Skeletal muscle tissue (tissue), 4 donors: Measurements from ENCODE around the gene CASQ2. TPM values are rescaled to one million over a fixed set of nuclear protein-coding genes. Genes with fewer than 3 reads are reported as not detected.

Experiments used
- H3K27ac ChIP-seq: one replicate; pipeline ENCODE4 v1.7.0; 2013; ENCODE audit warnings: mild to moderate bottlenecking, low read depth, low read length, inconsistent platforms
- H3K27me3 ChIP-seq, 3 donors: one replicate each; pipeline ENCODE4 v1.7.0; 2013; ENCODE audit warnings: low read length in 3 of 3; ENCODE audit not compliant: control insufficient read depth in 3 of 3, insufficient read depth in 3 of 3
- H3K36me3 ChIP-seq, 3 donors: one replicate each; pipeline ENCODE4 v1.7.0; 2013; ENCODE audit warnings: low read length in 3 of 3; ENCODE audit not compliant: control insufficient read depth in 3 of 3, insufficient read depth in 3 of 3
- H3K4me1 ChIP-seq, 3 donors: one replicate each; pipeline ENCODE4 v1.7.0; 2013; ENCODE audit warnings: low read length in 3 of 3, mild to moderate bottlenecking in 3 of 3; ENCODE audit not compliant: control insufficient read depth in 3 of 3, insufficient read depth in 3 of 3
- H3K4me3 ChIP-seq, 3 donors: one replicate each; pipeline ENCODE4 v1.7.0; 2013; ENCODE audit warnings: low read length in 3 of 3
- H3K9ac ChIP-seq, 3 donors: one replicate each; pipeline ENCODE4 v1.7.0; 2013; ENCODE audit warnings: low read length in 3 of 3, mild to moderate bottlenecking in 3 of 3, moderate library complexity in 2 of 3, low read depth in 1 of 3
- H3K9me3 ChIP-seq, 3 donors: one replicate each; pipeline ENCODE4 v1.7.0; 2013; ENCODE audit warnings: low read length in 3 of 3; ENCODE audit not compliant: control insufficient read depth in 3 of 3
- total RNA-seq: library from RNA; depleted of rRNA; stranded (reverse); fragments of >200 nt; gene quantifications from one replicate; pipeline ENCODE4 v1.2.3, GENCODE V29; 2014
- donor health status: Osteomylitis.

CASQ2 gene
- total RNA-seq, 1 donor from 2014 or later: 416 TPM

DNA sequence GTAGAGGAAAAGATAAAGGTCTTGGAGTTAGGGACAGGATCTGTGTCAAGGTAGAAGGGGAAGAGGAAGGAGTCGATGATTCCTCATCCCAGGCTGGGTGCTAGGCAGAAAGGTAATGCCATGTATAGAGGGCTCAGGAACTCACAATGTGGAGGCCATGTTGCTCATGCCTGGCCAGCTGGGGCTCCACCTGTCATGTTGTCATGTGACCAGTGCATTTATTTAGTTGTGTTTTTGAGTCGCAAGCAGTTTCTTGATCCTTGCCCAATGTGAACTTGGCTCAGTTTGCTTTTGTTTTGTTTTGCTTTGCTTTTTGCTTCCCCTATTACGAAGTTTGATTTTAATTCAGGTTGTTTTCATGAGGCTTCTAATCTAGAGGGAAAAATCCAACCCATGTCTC lies 5.7 kb downstream of the CASQ2 start:
- Histone ChIP-seq H3K4me1 (peaks cover 25 to 52% (median 35%) of the 10 kb centered on the region in 3 donors), H3K9me3 (no peaks in the 10 kb centered on the region), H3K27me3 (no peaks in the 10 kb centered on the region), H3K4me3 (no peak overlapping the region), H3K27ac (no peak overlapping the region), H3K36me3 (peaks cover 0 to 2% (median 0%) of the 10 kb centered on the region in 3 donors), H3K9ac (no peak overlapping the region)

GRCh38 chr1:115761601-115762302 lies 6.8 kb downstream of the CASQ2 start:
- Histone ChIP-seq H3K9ac (no peak overlapping the region), H3K9me3 (no peaks in the 10 kb centered on the region), H3K4me3 (no peak overlapping the region), H3K27me3 (no peaks in the 10 kb centered on the region), H3K27ac (peak overlapping the region; percentile 3), H3K4me1 (peaks cover 34 to 60% (median 45%) of the 10 kb centered on the region in 3 donors), H3K36me3 (peaks cover 0 to 2% (median 0%) of the 10 kb centered on the region in 3 donors)

- H3K4me3 ChIP-seq: no peak overlapping the region
- no peaks in the 10 kb centered on the region for H3K27me3 ChIP-seq
- peaks cover 0 to 2% (median 0%) of the 10 kb centered on the region in 3 donors for H3K36me3 ChIP-seq
- H3K4me1 ChIP-seq: peaks cover 52 to 61% (median 55%) of the 10 kb centered on the region in 3 donors
- H3K27ac ChIP-seq: peak overlapping the region; percentile 77
- no peak overlapping the region for H3K9ac ChIP-seq
- no peaks in the 10 kb centered on the region for H3K9me3 ChIP-seq
Measured at GRCh38 chr1:115757856-115758255, 10.7 kb downstream of the CASQ2 start.

DNA sequence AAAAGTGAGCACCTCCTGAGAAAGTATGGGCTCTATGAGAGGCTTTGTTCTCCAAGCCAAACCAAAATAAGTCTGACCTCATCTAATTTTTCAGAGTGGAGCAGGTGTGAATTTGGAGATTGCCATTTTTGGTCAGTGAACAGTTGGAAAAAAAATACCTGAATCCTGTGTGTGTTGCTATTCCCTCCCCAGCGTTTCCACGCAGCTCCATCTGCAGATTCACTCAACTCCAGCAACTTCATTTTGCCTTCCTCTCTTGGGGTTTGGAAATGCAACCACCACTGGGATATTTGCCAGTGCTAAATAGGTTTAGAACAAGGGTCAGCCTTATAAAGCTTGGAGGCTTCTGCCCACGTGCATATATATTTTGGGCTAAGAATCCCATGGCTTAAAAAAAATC lies 11.2 kb downstream of the CASQ2 start:
- peak overlapping the region; percentile 77 for H3K27ac ChIP-seq
- H3K9me3 ChIP-seq: no peaks in the 10 kb centered on the region
- H3K4me1 ChIP-seq: peaks cover 54 to 67% (median 55%) of the 10 kb centered on the region in 3 donors
- peak overlapping the region in 1 of 3 donors; percentile 18 for H3K4me3 ChIP-seq
- H3K27me3 ChIP-seq: no peaks in the 10 kb centered on the region
- peak overlapping the region; percentile 14 to 26 (median 23) for H3K9ac ChIP-seq
- peaks cover 0 to 2% (median 0%) of the 10 kb centered on the region in 3 donors for H3K36me3 ChIP-seq

GRCh38 chr1:115755456-115756370 lies 12.8 kb downstream of the CASQ2 start:
- no peaks in the 10 kb centered on the region for H3K27me3 ChIP-seq
- H3K36me3 ChIP-seq: peaks cover 0 to 2% (median 0%) of the 10 kb centered on the region in 3 donors
- H3K27ac ChIP-seq: peak overlapping the region; percentile 94
- peaks cover 60 to 68% (median 67%) of the 10 kb centered on the region in 3 donors for H3K4me1 ChIP-seq
- H3K9ac ChIP-seq: peak overlapping the region in 2 of 3 donors; percentile 63 to 71
- H3K9me3 ChIP-seq: no peaks in the 10 kb centered on the region
- no peak overlapping the region for H3K4me3 ChIP-seq

- H3K9me3 ChIP-seq: no peaks in the 10 kb centered on the region
- peak overlapping the region in 2 of 3 donors; percentile 9 to 33 for H3K4me3 ChIP-seq
Measured at GRCh38 chr1:115753830-115754229, 14.7 kb downstream of the CASQ2 start.

DNA sequence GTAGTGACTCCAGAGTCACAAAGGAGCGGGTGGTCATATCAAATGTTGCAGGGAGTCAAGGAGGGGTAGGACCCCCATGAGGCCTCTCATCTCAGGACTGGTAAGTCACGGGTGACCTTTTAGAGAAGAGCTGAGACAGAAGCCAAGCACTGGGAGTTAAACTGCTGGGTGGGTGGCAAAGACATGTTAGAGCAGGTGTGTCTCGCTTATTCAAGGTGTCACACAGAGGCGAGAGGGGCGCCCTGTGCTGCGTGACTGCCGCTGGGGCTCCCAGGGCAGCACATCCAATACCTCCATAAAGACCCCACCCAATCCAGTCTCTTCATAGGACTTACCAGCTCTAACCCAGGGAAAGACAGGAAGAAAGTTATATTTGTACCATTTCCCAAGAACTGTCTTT lies 15.2 kb downstream of the CASQ2 start:
- H3K36me3 ChIP-seq: no peaks in the 10 kb centered on the region
- H3K9me3 ChIP-seq: no peaks in the 10 kb centered on the region
- H3K27ac ChIP-seq: peak overlapping the region; percentile 94
- no peaks in the 10 kb centered on the region for H3K27me3 ChIP-seq
- H3K4me3 ChIP-seq: peak overlapping the region in 2 of 3 donors; percentile 33 to 52
- H3K4me1 ChIP-seq: peaks cover 54 to 74% (median 71%) of the 10 kb centered on the region in 3 donors
- H3K9ac ChIP-seq: peak overlapping the region; percentile 57 to 59 (median 58)

More at GRCh38 chr1:115753830-115754229, 14.7 kb downstream of the CASQ2 start:
- no peaks in the 10 kb centered on the region for H3K36me3 ChIP-seq
- H3K27ac ChIP-seq: peak overlapping the region; percentile 94
- H3K4me1 ChIP-seq: peaks cover 58 to 78% (median 73%) of the 10 kb centered on the region in 3 donors
- H3K27me3 ChIP-seq: no peaks in the 10 kb centered on the region
- peak overlapping the region; percentile 69 to 75 (median 71) for H3K9ac ChIP-seq

- Histone ChIP-seq H3K9me3 (no peaks in the 10 kb centered on the region), H3K4me1 (peaks cover 16 to 36% (median 31%) of the 10 kb centered on the region in 3 donors), H3K36me3 (peaks cover 0 to 4% (median 0%) of the 10 kb centered on the region in 3 donors), H3K27me3 (no peaks in the 10 kb centered on the region), H3K9ac (no peak overlapping the region), H3K4me3 (no peak overlapping the region), H3K27ac (no peak overlapping the region)
Measured at GRCh38 chr1:115748401-115749150, 19.9 kb downstream of the CASQ2 start.

DNA sequence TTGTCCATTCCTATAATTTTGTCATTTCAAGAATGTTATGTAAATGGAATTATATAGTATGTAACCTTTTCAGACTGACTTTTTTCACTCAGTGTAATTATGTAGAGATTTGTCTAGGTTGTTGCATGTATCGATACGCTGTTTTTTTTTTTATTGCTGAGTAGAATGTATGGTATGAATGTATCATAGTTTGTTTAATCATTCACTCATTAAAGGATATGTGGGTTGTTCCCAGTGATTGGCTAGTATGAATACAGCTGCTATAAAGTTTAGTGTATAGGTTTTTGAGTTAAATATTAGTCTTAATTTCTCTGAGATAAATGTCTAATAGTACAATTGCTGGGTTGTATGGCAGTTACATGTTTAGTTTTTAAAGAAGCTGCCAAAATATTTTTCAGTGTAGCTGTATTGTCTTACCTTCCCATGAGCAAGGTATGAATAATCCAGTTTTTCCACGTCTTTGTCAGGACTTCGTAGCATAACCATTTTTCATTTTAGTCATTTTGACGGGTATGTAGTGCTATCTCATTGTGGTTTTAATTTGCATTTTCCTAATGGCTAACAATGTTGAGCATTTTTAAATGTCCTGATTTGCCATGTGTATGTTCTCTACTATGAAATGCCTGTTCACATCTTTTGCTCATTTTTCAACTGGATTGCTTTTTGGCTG lies 22.4 kb downstream of the CASQ2 start:
- Histone ChIP-seq H3K36me3 (peaks cover 0 to 7% (median 0%) of the 10 kb centered on the region in 3 donors), H3K27ac (no peak overlapping the region), H3K4me3 (no peak overlapping the region), H3K27me3 (no peaks in the 10 kb centered on the region), H3K9me3 (no peaks in the 10 kb centered on the region), H3K4me1 (peaks cover 0 to 14% (median 11%) of the 10 kb centered on the region in 3 donors), H3K9ac (no peak overlapping the region)
